Vagina (tissue), 2 donors: ENCODE measurements around the gene ADAMTS16. TPM values are rescaled to one million over a fixed set of nuclear protein-coding genes. Genes with fewer than 3 reads are reported as not detected.

Source experiments
- DNase-seq, 2 donors: peaks; one replicate each; pipeline ENCODE4 v3.0.0-alpha.2; 2017; ENCODE audit errors: extremely low spot score in 2 of 2
- H3K27ac ChIP-seq: fragments of 200-600 bp; sonication (generic); one replicate; pipeline ENCODE4 v1.5.1; 2019
- H3K27me3 ChIP-seq: fragments of 200-600 bp; sonication (generic); one replicate; pipeline ENCODE4 v1.5.1; 2019
- H3K36me3 ChIP-seq, 2 donors: fragments of 200-600 bp; sonication (generic); one replicate each; pipeline ENCODE4 v1.5.1; 2017 to 2019
- H3K4me1 ChIP-seq: fragments of 200-600 bp; sonication (generic); one replicate; pipeline ENCODE4 v1.5.1; 2019
- H3K4me3 ChIP-seq, 2 donors: fragments of 200-600 bp; sonication (generic); 1 replicate in 1 of 2; 2 replicates in 1 of 2; pipeline ENCODE4 v1.5.1; 2016 to 2019
- H3K9me3 ChIP-seq: fragments of 200-600 bp; sonication (generic); one replicate; pipeline ENCODE4 v1.5.1; 2019
- POLR2A ChIP-seq, 2 donors: fragments of 450-650 bp; IDR thresholded peaks; one replicate each; pipeline ENCODE4 v1.6.1; 2017; ENCODE audit warnings: antibody characterized with exemption in 2 of 2, mild to moderate bottlenecking in 2 of 2, moderate library complexity in 2 of 2
- POLR2AphosphoS5 ChIP-seq, 2 donors: sonication (generic); formaldehyde crosslinking; IDR thresholded peaks; one replicate each; pipeline ENCODE4 v1.9.0; 2017; ENCODE audit warnings: antibody characterized with exemption in 2 of 2, mild to moderate bottlenecking in 2 of 2, low read depth in 1 of 2; ENCODE audit not compliant: insufficient read depth in 1 of 2
- intact Hi-C: fragments of 100-400 bp; cut with DNase I; formaldehyde crosslinking; loops from one replicate; pipeline ENCODE4 v1.15.1; 2023
- total RNA-seq: library from RNA; depleted of rRNA; stranded (reverse); fragments of >200 nt; gene quantifications from one replicate; pipeline ENCODE4 v1.2.3, GENCODE V29; 2016
- TF ChIP-seq, protein P1 (sequence below), 3 experiments: fragments of 450-650 bp in 2 of 3; fragments of 200-600 bp in 1 of 3; sonication (generic) in 1 of 3; IDR thresholded peaks; one replicate each; pipeline ENCODE4 v1.5.1; 2017 to 2019; ENCODE audit warnings: antibody characterized with exemption in 3 of 3, mild to moderate bottlenecking in 2 of 3, moderate library complexity in 2 of 3

Gene ADAMTS16
- total RNA-seq, 1 donor from 2014 or later = 0.49 TPM

DNA sequence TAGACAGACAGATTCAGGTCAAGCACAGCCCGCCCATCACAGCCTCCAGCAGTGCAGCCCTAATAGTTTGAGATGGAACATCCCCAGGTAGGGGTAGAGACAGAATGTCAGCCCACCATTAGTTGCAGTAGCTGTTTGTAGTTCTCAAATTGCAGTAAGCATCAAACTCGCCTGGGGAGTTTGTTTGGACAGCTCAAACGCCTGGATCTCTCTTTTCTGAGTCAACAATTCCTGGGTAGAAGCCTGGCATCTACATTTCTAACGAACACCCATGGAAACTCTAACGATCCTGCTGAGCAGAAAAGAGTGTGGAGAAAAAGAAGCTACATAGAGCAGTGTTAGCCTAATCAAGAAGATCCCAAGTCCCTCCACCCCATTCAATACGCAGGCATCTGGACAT lies 59.4 kb downstream of the ADAMTS16 start:
- no peak overlapping the region for H3K27ac ChIP-seq
- intact Hi-C loops = no loop called here

DNA sequence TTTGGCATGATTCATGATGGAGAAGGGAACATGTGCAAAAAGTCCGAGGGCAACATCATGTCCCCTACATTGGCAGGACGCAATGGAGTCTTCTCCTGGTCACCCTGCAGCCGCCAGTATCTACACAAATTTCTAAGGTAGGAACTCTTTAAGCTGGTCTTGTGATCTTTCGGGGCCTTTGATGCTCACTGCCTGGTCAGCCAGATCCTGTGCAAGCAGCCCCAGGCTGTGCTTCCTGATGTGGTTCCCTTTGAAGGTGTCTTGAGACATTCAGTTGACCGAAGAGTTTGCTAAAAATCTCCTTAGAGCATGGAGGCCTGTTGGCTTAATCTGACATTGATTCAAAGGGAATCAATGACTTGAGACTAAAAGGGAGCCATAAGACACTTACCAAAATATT lies 60.0 kb downstream of the ADAMTS16 start:
- Histone ChIP-seq H3K9me3 (no peaks in the 10 kb centered on the region), H3K4me1 (no peaks in the 10 kb centered on the region), H3K36me3 (no peaks in the 10 kb centered on the region), H3K27ac (no peak overlapping the region), H3K27me3 (no peaks in the 10 kb centered on the region), H3K4me3 (no peak overlapping the region)
- TF ChIP-seq POLR2AphosphoS5 (IDR thresholded peaks at IDR 0.05; ENCODE audit: insufficient read depth in 1 of 2, low read depth in 1 of 2) = no peak
- TF ChIP-seq POLR2A (IDR thresholded peaks at IDR 0.05) = no peak
- TF ChIP-seq, protein P1, sequence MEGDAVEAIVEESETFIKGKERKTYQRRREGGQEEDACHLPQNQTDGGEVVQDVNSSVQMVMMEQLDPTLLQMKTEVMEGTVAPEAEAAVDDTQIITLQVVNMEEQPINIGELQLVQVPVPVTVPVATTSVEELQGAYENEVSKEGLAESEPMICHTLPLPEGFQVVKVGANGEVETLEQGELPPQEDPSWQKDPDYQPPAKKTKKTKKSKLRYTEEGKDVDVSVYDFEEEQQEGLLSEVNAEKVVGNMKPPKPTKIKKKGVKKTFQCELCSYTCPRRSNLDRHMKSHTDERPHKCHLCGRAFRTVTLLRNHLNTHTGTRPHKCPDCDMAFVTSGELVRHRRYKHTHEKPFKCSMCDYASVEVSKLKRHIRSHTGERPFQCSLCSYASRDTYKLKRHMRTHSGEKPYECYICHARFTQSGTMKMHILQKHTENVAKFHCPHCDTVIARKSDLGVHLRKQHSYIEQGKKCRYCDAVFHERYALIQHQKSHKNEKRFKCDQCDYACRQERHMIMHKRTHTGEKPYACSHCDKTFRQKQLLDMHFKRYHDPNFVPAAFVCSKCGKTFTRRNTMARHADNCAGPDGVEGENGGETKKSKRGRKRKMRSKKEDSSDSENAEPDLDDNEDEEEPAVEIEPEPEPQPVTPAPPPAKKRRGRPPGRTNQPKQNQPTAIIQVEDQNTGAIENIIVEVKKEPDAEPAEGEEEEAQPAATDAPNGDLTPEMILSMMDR (IDR thresholded peaks at IDR 0.05) = no peak
- no peak for DNase-seq
- intact Hi-C loops = no loop called here

More for the DNA sequence above, 59.4 kb downstream of the ADAMTS16 start:
- Histone ChIP-seq H3K4me3 (no peak overlapping the region), H3K9me3 (no peaks in the 10 kb centered on the region), H3K27me3 (no peaks in the 10 kb centered on the region), H3K4me1 (no peaks in the 10 kb centered on the region), H3K36me3 (no peaks in the 10 kb centered on the region)
- no peak for DNase-seq
- no peak for TF ChIP-seq POLR2A (IDR thresholded peaks at IDR 0.05)

DNA sequence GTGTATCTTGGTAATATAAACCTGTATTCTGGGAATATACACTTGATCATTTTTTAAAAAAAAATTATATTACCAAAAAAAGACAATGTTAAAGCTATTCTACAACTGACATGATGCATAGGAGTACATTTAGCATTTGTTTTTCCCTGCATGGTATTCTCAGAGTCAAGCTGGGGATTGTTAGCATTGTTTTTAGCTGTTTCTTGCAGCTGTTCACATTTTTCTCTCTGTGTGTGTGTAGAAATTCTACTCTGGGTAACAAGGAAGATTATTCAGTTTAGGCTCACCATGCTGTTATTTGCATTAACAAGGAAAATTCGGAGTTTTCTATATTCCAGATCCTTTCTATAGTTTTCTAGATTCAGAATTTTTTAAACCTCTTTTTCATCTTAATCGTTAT lies 62.2 kb downstream of the ADAMTS16 start:
- H3K9me3 ChIP-seq = no peaks in the 10 kb centered on the region
- intact Hi-C loops = no loop called here

DNA sequence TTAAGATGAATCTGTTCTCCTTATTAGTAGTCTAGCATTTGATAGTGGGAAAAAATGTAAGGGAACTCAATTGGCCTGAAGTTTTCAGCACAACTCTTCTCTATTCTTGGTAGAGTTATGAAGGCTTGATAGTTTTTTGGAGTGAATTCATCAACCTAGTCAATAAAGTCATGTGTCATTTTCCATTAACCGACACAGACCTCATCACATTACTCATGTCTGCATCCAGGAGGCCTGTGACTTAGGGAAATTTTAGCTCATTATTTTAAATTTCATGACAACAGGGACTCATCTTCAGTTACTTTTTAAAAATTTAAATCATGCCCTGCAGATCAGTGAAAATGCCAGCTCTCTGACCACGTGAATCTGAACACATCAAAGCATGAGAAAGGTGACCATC lies 63.3 kb downstream of the ADAMTS16 start:
- H3K27ac ChIP-seq = no peak overlapping the region
- DNase-seq = no peak
- H3K4me3 ChIP-seq = no peak overlapping the region
- TF ChIP-seq POLR2AphosphoS5 (IDR thresholded peaks at IDR 0.05; ENCODE audit: insufficient read depth in 1 of 2, low read depth in 1 of 2) (no peak), POLR2A (IDR thresholded peaks at IDR 0.05) (no peak)
- TF ChIP-seq, protein P1 (IDR thresholded peaks at IDR 0.05) = no peak
- H3K4me1 ChIP-seq = no peaks in the 10 kb centered on the region
- no peaks in the 10 kb centered on the region for H3K9me3 ChIP-seq
- intact Hi-C loops = no loop called here
- H3K27me3 ChIP-seq = no peaks in the 10 kb centered on the region
- no peaks in the 10 kb centered on the region for H3K36me3 ChIP-seq

More for the DNA sequence above, 62.2 kb downstream of the ADAMTS16 start:
- H3K27ac ChIP-seq = no peak overlapping the region
- TF ChIP-seq POLR2A (IDR thresholded peaks at IDR 0.05) = no peak
- no peak for TF ChIP-seq POLR2AphosphoS5 (IDR thresholded peaks at IDR 0.05; ENCODE audit: insufficient read depth in 1 of 2, low read depth in 1 of 2)
- TF ChIP-seq, protein P1 (IDR thresholded peaks at IDR 0.05) = no peak
- H3K36me3 ChIP-seq = no peaks in the 10 kb centered on the region
- H3K4me1 ChIP-seq = no peaks in the 10 kb centered on the region
- H3K27me3 ChIP-seq = no peaks in the 10 kb centered on the region
- no peak for DNase-seq
- H3K4me3 ChIP-seq = no peak overlapping the region

DNA sequence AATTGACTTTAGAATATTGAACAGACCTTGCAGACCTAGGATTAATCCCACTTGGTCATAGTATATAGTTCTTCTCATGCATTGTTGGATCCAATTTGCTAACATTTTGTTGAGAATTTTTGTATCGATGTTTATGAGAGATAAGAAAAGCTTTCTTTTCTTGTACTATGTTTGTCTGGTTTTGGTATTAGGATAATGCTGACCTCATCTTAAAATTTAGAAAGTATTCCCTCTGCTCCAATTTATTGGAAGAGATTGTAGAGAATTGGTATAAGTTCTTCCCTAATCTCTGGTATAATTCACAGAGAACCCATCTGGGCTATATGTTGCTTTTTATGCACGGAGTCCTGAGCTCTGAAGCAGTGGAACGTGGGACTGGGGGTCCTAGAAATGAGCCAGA lies 67.7 kb downstream of the ADAMTS16 start:
- Histone ChIP-seq H3K36me3 (no peaks in the 10 kb centered on the region), H3K27me3 (no peaks in the 10 kb centered on the region), H3K27ac (no peak overlapping the region), H3K9me3 (no peaks in the 10 kb centered on the region), H3K4me1 (no peaks in the 10 kb centered on the region), H3K4me3 (no peak overlapping the region)
- TF ChIP-seq, protein P1 (IDR thresholded peaks at IDR 0.05) = no peak
- TF ChIP-seq POLR2A (IDR thresholded peaks at IDR 0.05) = no peak
- TF ChIP-seq POLR2AphosphoS5 (IDR thresholded peaks at IDR 0.05; ENCODE audit: insufficient read depth in 1 of 2, low read depth in 1 of 2) = no peak
- intact Hi-C loops = no loop called here
- no peak for DNase-seq

DNA sequence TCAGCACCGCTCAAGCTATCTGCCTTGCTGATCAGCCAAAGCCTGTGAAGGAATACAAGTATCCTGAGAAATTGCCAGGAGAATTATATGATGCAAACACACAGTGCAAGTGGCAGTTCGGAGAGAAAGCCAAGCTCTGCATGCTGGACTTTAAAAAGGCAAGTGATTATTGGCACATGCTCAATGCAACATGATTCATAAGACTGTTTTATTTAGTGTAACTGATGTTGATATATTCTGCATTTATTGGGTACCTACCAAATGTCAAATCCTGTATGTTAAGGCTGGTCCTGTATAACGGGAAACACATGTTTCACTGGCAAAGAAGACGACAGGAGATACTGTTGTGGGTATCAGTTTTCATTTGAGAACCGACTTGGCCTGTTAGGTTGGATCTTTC lies 69.0 kb downstream of the ADAMTS16 start:
- DNase-seq = no peak
- TF ChIP-seq POLR2A (IDR thresholded peaks at IDR 0.05) (no peak), POLR2AphosphoS5 (IDR thresholded peaks at IDR 0.05; ENCODE audit: insufficient read depth in 1 of 2, low read depth in 1 of 2) (no peak)
- TF ChIP-seq, protein P1 (IDR thresholded peaks at IDR 0.05) = no peak
- H3K27me3 ChIP-seq = no peaks in the 10 kb centered on the region
- no peak overlapping the region for H3K27ac ChIP-seq
- no peaks in the 10 kb centered on the region for H3K4me1 ChIP-seq
- H3K4me3 ChIP-seq = no peak overlapping the region
- H3K9me3 ChIP-seq = no peaks in the 10 kb centered on the region
- intact Hi-C loops = no loop called here
- no peaks in the 10 kb centered on the region for H3K36me3 ChIP-seq
